ENCODE measurements around the gene PEX14.

Gene PEX14

DNA sequence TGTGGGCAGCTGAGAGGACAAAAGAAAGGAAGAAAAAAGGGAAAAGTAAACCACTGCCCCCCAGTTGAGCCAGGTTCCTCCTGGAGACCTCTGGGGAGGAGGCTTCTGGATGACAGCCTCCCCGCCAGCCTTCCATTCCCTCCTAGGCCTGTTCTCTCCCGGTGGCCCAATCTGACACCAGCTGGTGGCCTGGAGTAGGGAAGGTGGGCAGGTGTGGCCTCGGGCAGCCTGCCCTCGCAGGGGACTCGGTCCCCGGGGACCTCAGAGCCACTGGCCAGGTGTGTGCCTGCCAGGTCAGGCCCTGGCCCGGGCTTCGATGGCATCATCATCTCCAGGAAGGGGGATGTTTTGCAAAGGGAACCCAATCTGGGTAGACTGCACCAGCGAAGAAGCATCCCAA lies 162.7 kb downstream of the PEX14 start:
- peak in 1 of 2 experiments; percentile 37 for DNase-seq

GRCh38 chr1:10637834-10638558 lies 163.2 kb downstream of the PEX14 start:
- no peak for DNase-seq

DNA sequence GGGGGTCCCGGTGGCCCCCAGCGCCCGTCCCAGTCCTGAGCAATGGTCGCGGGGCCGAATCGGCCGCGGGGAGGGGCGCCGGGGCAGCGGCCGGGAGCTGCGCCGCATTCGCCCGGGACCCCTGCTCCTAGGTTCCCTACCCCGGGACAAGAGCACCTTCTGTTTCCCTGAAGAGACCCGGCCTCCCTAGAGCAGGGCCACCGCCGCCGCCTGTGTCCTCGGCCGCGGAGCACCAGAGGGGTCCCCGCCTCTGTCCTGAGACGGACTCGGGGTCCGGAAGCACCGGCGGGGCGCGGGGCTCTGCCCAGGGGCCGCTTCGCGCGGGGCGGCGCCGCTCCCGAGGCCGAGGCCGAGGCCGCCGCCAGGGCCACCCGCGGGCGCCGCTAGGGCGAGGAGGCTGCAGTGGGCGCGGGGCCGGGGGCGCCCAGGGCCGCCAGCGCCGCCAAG lies 163.8 kb downstream of the PEX14 start:
- DNase-seq, result no peak

DNA sequence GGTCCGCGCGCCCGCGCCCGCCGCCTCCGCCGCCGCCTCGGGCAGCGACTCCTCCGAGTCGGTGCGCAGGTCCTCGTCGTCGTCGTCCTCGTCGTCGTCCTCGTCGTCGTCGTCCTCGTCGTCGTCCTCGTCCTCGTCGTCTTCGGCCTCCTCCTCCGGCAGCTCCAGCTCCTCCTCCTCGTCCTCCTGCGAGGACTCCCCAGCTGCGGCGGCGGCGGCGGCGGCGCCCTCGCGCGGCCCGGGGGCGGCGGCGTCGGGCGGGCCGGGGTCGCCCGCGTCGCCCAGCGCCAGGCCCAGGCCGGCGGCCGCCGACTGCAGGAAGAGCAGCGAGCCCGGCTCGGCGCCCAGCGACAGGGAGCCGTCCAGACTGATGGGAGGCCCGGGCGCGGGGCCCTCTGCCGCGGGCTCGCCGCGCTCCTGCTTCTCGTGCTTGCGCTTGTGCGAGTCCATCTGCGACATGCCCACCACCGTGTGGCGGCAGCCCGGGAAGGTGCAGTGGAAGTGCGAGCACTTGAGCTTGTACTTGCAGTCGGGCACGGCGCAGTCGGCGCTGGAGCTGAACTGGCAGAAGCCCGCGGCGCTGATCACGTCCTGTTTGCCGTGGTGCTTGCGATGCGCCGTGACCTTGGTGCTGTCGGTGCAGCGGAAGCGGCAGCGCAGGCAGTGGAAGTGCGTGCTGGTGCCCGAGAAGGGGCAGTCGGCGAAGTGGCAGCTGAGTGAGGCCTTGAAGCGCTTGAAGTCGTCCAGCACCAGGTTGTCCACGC lies 164.4 kb downstream of the PEX14 start:
- DNase-seq, result no peak

GRCh38 chr1:10639775-10640578 lies 165.2 kb downstream of the PEX14 start:
- peak; percentile 47 to 76 for DNase-seq

DNA sequence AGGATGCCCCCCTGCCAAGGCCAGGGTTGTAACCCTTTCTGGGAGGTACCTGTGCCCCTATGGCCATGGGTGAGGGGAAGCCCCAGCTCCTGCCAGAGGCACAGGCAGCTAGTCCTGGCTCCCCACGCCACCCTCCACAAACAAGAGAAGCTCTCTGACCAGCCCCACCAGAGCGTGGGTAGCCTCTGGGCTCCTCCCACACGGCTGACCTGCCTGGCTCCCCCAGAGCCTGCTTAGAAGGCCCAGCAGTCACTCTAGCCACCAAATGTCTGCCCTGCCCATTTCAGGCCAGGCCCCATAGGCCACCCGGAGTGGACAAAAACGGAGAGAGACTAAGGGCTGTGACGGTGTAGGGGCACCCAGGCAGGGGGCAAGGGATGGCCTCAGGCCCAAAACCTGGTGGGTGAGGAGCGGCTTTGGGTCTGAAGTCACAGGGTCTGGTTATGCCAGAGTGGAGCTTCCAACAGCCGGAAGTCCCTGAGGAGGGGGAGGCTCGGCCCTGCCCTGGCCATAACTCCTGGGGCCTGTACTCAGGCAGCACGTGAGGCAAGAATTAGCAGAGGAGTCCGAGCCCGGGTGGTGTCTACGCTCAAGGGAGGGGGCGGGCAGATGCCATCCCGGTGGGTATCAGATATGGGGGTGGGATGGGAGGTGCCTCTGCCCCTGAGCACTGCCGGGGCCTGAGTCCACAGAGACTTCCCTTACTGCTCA lies 166.2 kb downstream of the PEX14 start:
- DNase-seq, result no peak

GRCh38 chr1:10641976-10642375 lies 167.2 kb downstream of the PEX14 start:
- no peak for DNase-seq

- DNase-seq, result no peak
Observed at GRCh38 chr1:10642403-10643080, 167.8 kb downstream of the PEX14 start.

GRCh38 chr1:10643607-10644306 lies 169.0 kb downstream of the PEX14 start:
- no peak for DNase-seq

DNA sequence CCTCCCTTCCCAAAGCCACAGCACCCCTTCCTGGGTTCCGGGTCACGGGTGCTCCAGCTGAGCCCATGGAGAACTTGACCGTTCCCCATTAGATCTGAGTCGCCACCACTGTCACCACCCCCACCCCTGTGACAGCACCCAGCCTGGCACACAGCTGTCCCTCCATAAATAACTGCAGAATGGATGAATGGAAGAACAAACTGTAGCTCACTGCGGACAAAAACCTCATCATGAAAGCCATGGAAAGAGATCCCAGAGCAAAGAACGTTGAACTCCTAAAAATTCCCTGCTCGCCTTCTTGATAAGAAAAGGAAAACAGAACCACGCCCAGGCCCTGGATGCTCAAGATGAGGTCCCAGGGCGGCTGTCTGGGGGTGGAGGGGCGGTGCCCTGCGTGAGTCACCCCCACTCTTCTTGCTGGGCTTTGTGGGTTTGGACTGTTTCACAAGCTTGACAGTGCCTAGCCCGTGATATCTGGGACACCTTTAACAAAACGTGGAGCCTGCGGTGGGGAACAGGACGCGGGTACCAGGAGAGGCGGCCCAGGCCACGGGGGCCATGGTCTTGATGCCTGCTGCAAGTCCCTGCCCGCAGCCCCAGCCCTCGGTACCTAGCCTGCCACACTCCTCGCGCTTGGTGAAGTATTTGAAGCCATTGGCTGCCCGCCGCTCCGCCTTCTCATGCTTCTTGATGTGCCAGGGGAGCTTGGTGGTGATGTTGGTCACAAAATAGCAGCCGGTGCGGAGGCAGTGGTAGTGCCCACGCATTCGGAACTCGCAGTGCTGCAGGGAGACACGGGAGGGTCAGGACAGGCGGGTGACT lies 169.8 kb downstream of the PEX14 start:
- DNase-seq, result no peak

DNA sequence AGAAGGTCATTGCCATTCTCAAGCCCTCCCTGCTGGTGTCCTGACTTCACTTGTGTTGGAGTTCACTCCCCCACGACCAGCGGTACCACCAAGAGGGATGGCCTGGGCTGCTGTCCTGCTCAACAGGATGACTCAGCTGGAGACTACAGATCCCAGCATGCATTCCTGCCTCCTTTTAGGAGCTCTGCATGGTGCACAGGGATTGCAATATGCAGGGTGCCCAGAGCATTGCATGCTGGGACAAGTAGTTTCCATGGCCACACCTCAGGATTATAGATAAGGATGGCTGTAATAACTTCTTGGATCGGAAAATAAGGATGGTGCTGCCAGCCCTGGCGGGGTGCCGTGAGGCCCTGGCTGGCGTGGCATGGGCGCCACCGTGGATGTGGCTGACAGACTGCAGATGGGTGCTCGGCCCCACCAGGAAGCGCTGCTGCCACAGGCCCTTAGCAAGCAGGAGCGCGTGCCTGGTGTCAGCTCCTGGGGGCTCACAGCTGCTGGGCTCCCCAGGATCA lies 171.7 kb downstream of the PEX14 start:
- no peak for DNase-seq

DNA sequence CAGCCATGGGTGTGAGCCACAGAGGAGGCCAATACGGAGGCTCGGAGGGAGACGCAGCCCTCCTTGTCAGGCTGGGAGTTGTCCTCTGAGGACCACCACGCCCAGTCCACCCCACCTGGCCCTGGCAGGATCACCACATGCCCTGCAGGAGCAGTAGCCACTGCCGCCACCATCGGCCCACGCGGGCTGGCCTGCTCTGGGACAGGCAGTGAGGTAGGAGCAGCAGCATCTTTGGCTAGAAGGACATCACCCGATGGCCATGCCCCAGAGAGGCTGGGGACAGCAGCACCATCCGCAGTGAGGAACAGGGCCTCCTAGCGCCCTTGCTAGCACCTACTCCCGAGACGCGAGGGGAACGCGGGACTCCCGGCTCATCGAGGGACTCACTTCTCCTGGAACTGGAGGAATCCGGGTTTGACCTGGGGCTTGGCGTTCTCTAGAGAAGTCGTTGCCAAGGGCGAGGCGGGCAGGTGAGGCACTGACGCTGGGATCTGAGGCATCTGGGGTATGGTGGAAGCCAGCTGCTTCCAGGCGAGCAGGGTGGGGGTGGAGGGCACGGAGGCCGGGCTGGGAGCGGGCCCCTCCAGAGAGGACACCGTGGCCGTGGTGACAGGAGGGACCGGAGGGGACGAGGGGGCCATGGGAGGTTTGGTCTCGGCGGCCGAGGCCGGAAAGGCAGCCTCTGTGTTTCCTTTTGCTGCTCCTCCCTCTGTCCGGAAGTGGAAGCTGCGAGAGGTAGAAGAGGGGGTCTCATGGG lies 172.8 kb downstream of the PEX14 start:
- DNase-seq, result no peak

- DNase-seq, result no peak
Observed at GRCh38 chr1:10648689-10649516, 174.2 kb downstream of the PEX14 start.

GRCh38 chr1:10649517-10650201 lies 174.9 kb downstream of the PEX14 start:
- no peak for DNase-seq

DNA sequence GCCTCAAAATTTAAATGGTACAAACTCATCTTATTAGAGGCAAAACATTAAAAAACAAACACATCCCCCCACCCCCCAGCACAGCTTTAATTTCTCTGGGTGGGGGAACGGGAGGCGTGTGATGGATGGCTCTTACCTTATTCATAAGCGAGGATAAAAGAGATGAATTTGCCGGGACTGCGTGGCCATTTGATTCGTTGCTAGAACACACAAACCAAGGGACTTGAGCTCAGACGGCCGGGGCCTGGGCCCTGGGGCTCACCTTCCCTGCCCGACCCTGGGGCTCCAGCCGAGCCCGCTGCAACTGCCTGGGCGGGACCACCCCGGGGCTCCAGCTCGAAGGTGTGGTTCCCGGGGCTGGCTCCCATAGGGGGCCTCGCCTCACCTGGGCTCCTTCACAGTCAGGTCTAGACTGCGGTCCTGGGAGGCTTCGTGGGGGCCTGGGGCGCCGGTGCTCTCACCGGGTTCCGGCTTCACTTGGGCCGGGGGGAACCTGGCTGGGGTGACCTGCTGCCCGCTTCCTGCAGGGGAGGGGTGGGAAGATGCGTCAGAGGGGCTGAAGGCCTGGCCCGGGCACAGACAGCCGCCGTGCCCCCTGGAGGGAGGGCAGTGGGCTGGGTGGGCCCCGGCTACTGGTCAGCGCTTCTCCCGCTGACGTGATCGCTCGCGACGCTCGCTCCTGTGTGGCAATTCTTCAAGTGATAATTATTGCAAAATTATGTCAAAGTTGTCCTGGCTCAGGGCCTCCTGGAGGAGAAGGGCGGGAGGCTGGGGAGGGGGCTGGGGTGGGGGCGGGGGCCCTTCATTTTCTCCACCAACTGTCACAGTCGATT lies 176.0 kb downstream of the PEX14 start:
- no peak for DNase-seq

GRCh38 chr1:10651389-10651766 lies 176.6 kb downstream of the PEX14 start:
- no peak for DNase-seq

DNA sequence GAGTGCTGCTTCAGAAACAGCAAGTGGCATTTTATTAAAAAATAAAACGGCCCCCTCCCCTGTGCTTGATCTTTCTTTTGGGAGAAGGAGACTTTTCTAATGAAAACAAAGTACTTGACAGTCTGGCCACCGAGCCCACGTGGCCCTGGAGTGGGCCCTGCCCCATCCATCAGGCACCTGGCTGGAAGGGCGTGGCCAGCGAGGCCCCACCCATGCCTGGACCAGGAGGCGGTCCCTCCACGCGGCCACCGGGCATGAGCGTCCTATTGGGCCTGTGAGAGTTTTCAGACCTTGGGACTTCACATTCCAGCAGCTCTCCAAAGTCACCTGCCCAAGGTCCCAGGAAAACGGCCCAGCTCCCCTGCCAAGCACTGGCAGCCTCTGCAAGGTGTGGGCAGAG lies 177.0 kb downstream of the PEX14 start:
- peak in 1 of 2 experiments; percentile 14 for DNase-seq
